ENCODE measurements around the gene OR51V1. TPM values are rescaled to one million over a fixed set of nuclear protein-coding genes. Genes with fewer than 3 reads are reported as not detected.

The OR51V1 gene
- total RNA-seq, 2 donors from 2014 or later = not detected

- H3K4me1 ChIP-seq (ENCODE audit: control insufficient read depth, insufficient read depth, low read length) = no peaks in the 10 kb centered on the region
- 83 to 100% methylated on average over 1 of the region's 1 CpG for WGBS, 2 experiments (ENCODE audit: insufficient coverage in 1 of 2, insufficient read length in 1 of 2)
- H3K9me3 Mint-ChIP-seq = no peaks in the 10 kb centered on the region
- H3K4me1 Mint-ChIP-seq = peaks cover 5% of the 10 kb centered on the region
- H3K9me3 ChIP-seq (ENCODE audit: control insufficient read depth, low read length) = no peaks in the 10 kb centered on the region
- H3K9ac ChIP-seq (ENCODE audit: extremely low read depth, low read length, poor library complexity, severe bottlenecking) = no peak overlapping the region
- H3K27me3 Mint-ChIP-seq (ENCODE audit: insufficient read depth) = peaks cover 1% of the 10 kb centered on the region
- no peak for TF ChIP-seq CTCF (conservative IDR thresholded peaks at IDR 0.05)
- no peak for DNase-seq
- H3K4me3 ChIP-seq (ENCODE audit: low read length) = no peak overlapping the region
- H3K36me3 Mint-ChIP-seq (ENCODE audit: low read depth) = no peaks in the 10 kb centered on the region
- no peak overlapping the region for H3K27ac ChIP-seq (ENCODE audit: low read depth, low read length)
- H3K27ac Mint-ChIP-seq = no peak overlapping the region
- no peaks in the 10 kb centered on the region for H3K27me3 ChIP-seq (ENCODE audit: control insufficient read depth, insufficient read depth, low read length, poor library complexity, severe bottlenecking)
- no peaks in the 10 kb centered on the region for H3K36me3 ChIP-seq (ENCODE audit: control insufficient read depth, insufficient read depth, low read length)
- H3K4me3 Mint-ChIP-seq = no peak overlapping the region
Measured at GRCh38 chr11:5230266-5230665, 29.8 kb upstream of the OR51V1 start.

- H3K9me3 ChIP-seq (ENCODE audit: control insufficient read depth, low read length) = no peaks in the 10 kb centered on the region
- WGBS, 2 experiments (ENCODE audit: insufficient coverage in 1 of 2, insufficient read length in 1 of 2) = 100% methylated on average over 1 of the region's 2 CpGs; no CpG with 5 or more reads in 1 of the 2 experiments
- no peak for TF ChIP-seq CTCF (conservative IDR thresholded peaks at IDR 0.05)
- H3K9ac ChIP-seq (ENCODE audit: extremely low read depth, low read length, poor library complexity, severe bottlenecking) = no peak overlapping the region
- Mint-ChIP-seq H3K27ac (no peak overlapping the region), H3K9me3 (no peaks in the 10 kb centered on the region), H3K27me3 (ENCODE audit: insufficient read depth) (peaks cover 1% of the 10 kb centered on the region), H3K36me3 (ENCODE audit: low read depth) (no peaks in the 10 kb centered on the region), H3K4me1 (peaks cover 5% of the 10 kb centered on the region), H3K4me3 (no peak overlapping the region)
- H3K36me3 ChIP-seq (ENCODE audit: control insufficient read depth, insufficient read depth, low read length) = no peaks in the 10 kb centered on the region
- no peak overlapping the region for H3K27ac ChIP-seq (ENCODE audit: low read depth, low read length)
- no peaks in the 10 kb centered on the region for H3K4me1 ChIP-seq (ENCODE audit: control insufficient read depth, insufficient read depth, low read length)
- H3K27me3 ChIP-seq (ENCODE audit: control insufficient read depth, insufficient read depth, low read length, poor library complexity, severe bottlenecking) = no peaks in the 10 kb centered on the region
- no peak for DNase-seq
- H3K4me3 ChIP-seq (ENCODE audit: low read length) = no peak overlapping the region
Measured at GRCh38 chr11:5229796-5230195, 29.3 kb upstream of the OR51V1 start.

- Histone ChIP-seq H3K4me3 (ENCODE audit: low read length) (no peak overlapping the region), H3K9me3 (ENCODE audit: control insufficient read depth, low read length) (no peaks in the 10 kb centered on the region), H3K27ac (ENCODE audit: low read depth, low read length) (no peak overlapping the region), H3K9ac (ENCODE audit: extremely low read depth, low read length, poor library complexity, severe bottlenecking) (no peak overlapping the region), H3K36me3 (ENCODE audit: control insufficient read depth, insufficient read depth, low read length) (no peaks in the 10 kb centered on the region), H3K27me3 (ENCODE audit: control insufficient read depth, insufficient read depth, low read length, poor library complexity, severe bottlenecking) (no peaks in the 10 kb centered on the region), H3K4me1 (ENCODE audit: control insufficient read depth, insufficient read depth, low read length) (no peaks in the 10 kb centered on the region)
- H3K4me3 Mint-ChIP-seq = no peak overlapping the region
- WGBS, 2 experiments (ENCODE audit: insufficient coverage in 1 of 2, insufficient read length in 1 of 2) = 100% methylated on average over 1 of the region's 1 CpG
- H3K4me1 Mint-ChIP-seq = peaks cover 10% of the 10 kb centered on the region
- no peaks in the 10 kb centered on the region for H3K27me3 Mint-ChIP-seq (ENCODE audit: insufficient read depth)
- H3K27ac Mint-ChIP-seq = no peak overlapping the region
- TF ChIP-seq CTCF (conservative IDR thresholded peaks at IDR 0.05) = no peak
- H3K36me3 Mint-ChIP-seq (ENCODE audit: low read depth) = no peaks in the 10 kb centered on the region
- DNase-seq = no peak
- H3K9me3 Mint-ChIP-seq = no peaks in the 10 kb centered on the region
Measured at GRCh38 chr11:5229356-5229755, 28.9 kb upstream of the OR51V1 start.

All from endodermal cell (in vitro differentiated cells).